HL-60/S4 treated with retinoic acid at 250 ng/mL for 4 days and 3 days (cell line): ENCODE results near the gene ESPN.

Experiments used
- in situ Hi-C: fragments of 300-500 bp; cut with MboI; formaldehyde crosslinking; loops from 2 replicates; pipeline ENCODE4 v1.7.0; 2022; ENCODE audit warnings: low sequenced_read_pairs

The ESPN gene

DNA sequence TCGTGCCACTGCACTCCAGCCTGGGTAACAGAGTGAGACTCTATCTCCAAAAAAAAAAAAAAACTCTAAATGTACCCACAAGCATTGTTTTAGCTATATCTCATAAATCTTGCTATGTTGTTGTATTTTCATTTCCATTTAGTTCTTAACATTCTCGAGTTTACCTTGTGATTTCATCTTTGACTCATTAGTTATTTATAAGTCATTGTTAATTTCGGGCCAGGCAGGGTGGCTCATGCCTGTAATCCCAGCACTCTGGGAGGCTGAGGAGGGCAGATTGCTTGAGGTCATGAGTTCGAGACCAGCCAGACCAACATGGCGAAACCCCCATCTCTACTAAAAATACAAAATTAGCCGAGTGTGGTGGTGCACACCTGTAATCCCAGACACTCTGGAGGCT, 16.6 kb upstream of the ESPN start:
- in situ Hi-C loops = no loop called here

DNA sequence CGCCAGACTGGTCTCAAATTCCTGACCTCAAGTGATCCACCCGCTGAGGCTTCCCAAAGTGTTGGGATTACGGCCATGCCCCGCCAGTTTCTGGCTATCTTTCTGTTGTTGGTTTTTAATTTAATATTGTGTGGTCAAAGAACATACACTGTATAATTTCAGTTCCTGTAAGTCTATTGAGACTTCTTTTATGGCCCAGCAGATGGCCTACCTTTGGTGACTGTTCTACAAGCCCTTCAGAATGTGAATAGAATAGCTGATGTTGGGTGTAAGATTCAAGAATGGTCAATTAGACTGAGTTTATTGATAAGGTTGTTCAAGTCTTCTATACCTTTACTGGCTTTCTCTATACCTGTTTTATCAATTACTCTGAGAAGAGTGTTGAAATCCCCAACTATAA, 15.5 kb upstream of the ESPN start:
- in situ Hi-C loops = no loop called here

GRCh38 chr1:6409733-6410132, 14.8 kb upstream of the ESPN start:
- in situ Hi-C loops = no loop called here

DNA sequence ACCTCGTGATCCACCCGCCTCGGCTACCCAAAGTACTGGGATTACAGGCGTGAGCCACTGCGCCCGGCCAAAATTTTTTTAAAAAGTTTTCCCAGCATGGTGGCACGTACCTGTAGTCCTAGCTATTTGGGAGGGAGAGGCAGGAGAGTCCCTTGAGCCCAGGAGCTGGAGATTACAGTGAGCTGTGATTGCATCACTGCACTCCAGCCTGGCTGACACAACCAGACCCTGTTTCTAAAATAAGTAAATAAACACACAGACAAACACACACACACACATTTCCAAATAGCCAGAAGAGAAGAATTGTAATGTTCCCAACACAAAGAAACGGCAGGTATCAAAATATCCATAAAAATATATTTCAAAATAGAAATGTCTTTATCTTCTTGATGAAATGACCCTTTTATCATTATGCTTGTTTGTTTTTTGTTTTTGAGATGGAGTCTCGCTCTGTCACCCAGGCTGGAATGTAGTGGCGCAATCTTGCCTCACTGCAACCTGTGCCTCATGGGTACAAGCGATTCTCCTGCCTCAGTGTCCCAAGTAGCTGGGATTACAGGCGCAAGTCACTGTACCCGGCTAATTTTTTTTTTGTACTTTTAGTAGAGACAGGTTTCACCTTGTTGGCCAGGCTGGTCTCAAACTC, 14.2 kb upstream of the ESPN start:
- in situ Hi-C loops = no loop called here

DNA sequence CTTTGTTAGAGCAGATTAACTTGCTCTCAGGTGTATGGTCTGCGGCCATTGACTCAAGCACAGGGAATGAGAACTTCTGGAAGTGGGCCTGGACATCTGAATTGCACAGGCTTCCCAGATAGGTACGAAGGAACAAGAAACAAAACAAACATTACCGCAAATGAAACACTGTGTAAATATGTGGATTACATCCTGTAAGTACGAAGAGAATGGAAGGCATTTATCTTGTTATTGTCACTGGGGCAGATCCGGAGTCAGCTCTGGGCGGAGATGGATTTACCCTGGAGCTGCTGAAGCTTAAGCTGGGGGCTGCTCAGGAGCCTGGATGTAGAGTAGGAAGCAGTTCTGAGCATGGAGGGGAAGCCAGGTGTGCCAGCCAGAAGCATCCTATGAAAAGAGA, 11.7 kb upstream of the ESPN start:
- in situ Hi-C loops = no loop called here

DNA sequence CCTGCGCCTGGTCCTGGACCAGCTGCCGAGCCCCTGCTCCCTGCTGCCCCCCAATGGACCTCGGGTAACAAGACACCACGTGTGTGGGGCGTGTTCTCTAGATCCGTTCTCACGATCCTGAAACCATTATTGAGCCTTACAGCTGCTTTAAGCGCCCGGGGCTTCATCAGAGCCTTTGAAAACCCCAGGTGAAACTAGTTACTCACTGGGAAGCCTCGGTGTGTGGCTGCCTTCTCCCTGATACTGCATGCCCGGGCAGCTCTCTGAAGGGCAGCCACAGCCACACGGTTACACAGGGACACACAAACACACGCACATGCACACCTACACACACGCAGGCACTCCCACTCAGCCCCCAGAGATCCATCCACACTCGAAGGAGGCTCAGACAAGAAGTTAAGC, 10.1 kb upstream of the ESPN start:
- in situ Hi-C loops = no loop called here

DNA sequence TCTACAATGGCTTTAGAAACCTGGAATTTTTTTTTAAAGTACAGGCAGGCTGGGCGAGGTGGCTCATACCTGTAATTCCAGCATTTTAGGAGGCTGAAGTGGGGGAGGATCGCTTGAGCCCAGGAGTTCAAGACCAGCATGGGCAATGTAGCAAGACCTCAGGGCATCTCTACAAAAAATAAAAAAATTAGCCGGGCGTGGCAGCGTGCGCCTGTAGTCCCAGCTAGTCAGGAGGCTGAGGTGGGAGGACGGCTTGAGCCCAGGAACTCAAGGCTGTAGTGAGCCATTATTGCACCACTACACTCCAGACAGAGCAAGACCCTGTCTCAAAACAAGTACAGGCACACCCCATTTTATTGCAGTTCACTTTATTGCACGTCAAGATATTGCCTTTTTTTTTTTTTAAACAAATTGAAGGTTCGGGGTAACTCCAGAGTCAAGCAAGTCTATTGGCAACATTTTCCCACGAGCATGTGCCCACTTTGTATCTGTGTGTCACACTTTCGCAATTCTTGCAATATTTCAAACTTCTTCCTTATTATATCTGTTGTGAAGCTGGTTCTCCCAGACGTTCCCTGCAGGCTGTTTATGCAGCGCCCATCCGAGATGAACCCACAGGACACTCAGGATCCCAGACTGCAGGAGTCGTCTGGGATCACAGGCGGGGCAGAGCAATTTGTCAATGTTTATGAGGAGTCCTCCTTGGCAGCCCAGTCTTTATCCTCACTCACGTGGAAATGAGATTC, 9.5 kb upstream of the ESPN start:
- in situ Hi-C loops = no loop called here

GRCh38 chr1:6416295-6416656, 8.3 kb upstream of the ESPN start:
- in situ Hi-C loops = no loop called here

- in situ Hi-C loops = no loop called here
Observed at GRCh38 chr1:6416906-6417305, 7.7 kb upstream of the ESPN start.

DNA sequence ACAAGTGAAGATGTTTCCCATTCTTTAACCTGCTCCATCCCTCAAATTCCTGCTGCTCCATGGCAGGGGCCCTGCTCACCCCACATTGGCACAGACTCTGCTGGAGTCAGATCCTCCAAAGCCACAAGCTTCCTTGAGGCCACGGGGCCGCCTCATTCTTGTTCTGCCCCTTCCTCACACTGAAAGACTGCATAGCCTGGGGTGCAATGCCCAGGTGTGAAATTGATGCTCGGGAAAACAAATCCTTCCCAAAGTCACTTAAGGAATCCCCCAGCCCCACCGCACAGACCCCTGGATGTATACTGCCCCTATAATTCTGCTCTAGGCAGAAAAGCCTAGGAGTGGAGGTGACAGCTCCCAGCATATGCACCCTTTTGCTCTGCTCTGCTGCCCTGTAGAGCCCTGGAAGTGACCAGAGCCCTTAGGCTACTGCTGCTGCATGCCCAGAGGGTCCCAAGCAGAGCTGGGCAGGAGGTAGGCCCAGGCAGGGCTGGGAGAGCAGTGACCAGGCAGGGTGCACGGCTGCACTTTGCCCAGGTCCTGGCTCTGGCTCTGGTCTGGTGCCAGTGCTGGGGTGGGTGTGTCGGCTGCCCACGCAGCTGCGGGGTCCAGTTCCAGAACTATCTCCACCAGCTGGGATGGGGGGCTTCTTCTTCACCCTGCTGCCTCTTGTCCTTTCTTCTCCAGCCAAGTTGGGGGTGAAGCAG, 6.5 kb upstream of the ESPN start:
- in situ Hi-C loops = no loop called here

- in situ Hi-C loops = no loop called here
Observed at GRCh38 chr1:6418668-6419396, 5.7 kb upstream of the ESPN start.

- in situ Hi-C loops = no loop called here
Observed at GRCh38 chr1:6419397-6419803, 5.2 kb upstream of the ESPN start.

GRCh38 chr1:6419804-6420453, 4.6 kb upstream of the ESPN start, which contains the start of gene HES2:
TSS of gene HES2 (minus strand) at chr1:6419919. CDS start at chr1:6419820, 99 bp downstream.
- in situ Hi-C loops = no loop called here

- in situ Hi-C loops = no loop called here
Observed at GRCh38 chr1:6420454-6421042, 4.0 kb upstream of the ESPN start.

GRCh38 chr1:6421266-6421665, 3.3 kb upstream of the ESPN start:
- in situ Hi-C loops = no loop called here

DNA sequence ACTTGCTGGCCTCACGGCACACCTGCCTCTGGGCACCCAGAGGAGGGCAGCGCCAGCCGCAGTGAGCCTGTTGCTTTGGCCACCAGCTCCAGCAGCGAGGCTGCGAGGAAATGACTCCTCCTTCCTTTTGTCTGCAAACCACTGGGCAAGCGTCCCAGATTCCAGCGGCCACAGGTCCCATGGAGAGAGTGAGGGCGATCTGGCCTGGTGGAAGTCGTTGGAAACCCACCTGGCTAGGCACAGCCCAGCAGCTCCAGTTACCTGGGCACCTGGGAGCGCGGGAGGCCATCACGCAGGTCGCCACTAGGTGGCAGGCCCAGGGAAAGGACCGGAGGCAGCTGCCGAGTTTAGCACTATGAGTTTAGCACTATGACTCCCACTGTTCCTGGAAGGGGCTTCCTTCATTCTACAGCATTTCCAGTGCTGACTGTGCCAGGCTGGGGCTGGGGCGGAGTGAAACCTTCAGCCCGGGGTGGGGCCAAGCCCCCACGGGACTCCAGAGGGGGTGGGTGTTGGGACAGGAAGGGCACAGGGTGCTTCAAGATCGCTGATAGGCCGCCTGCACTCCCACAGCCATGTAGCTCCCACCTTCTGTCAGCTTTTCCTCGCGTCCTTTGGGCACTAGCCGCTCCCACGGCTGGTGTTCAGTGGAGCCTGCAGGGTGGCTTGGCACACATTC, 1.1 kb upstream of the ESPN start:
- in situ Hi-C loops = no loop called here

- in situ Hi-C loops = no loop called here
Observed at GRCh38 chr1:6424000-6424565, 493 bp upstream of the ESPN start.

- in situ Hi-C loops = no loop called here
Observed at GRCh38 chr1:6425658-6426057, 1.1 kb downstream of the ESPN start.

- in situ Hi-C loops = no loop called here
Observed at GRCh38 chr1:6426277-6426971, 1.8 kb downstream of the ESPN start.
